Ishikawa (cell line): ENCODE data around the gene IGSF9.

ENCODE experiments used
- CEBPB ChIP-seq: IDR thresholded peaks from 2 replicates; pipeline ENCODE4 v1.6.1; 2012
- CREB1 ChIP-seq: IDR thresholded peaks from 2 replicates; pipeline ENCODE4 v1.6.1; 2012; ENCODE audit warnings: low read depth
- EGR1 ChIP-seq: IDR thresholded peaks from 2 replicates; pipeline ENCODE4 v1.6.1; 2012
- EP300 ChIP-seq: IDR thresholded peaks from 2 replicates; pipeline ENCODE4 v1.6.1; 2012; ENCODE audit warnings: borderline replicate concordance
- FOXM1 ChIP-seq: IDR thresholded peaks from 2 replicates; pipeline ENCODE4 v1.6.1; 2012; ENCODE audit warnings: low read depth, borderline replicate concordance
- NFIC ChIP-seq: IDR thresholded peaks from 2 replicates; pipeline ENCODE4 v1.6.1; 2012
- RAD21 ChIP-seq: IDR thresholded peaks from 2 replicates; pipeline ENCODE4 v1.6.1; 2012; ENCODE audit warnings: low read depth
- TAF1 ChIP-seq: IDR thresholded peaks from 2 replicates; pipeline ENCODE4 v1.6.1; 2012; ENCODE audit warnings: low read depth, mild to moderate bottlenecking
- TCF12 ChIP-seq: IDR thresholded peaks from 2 replicates; pipeline ENCODE4 v1.6.1; 2012; ENCODE audit warnings: low read depth
- TEAD4 ChIP-seq: IDR thresholded peaks from 2 replicates; pipeline ENCODE4 v1.6.1; 2012
- YY1 ChIP-seq: IDR thresholded peaks from 2 replicates; pipeline ENCODE4 v1.6.1; 2012; ENCODE audit warnings: low read depth
- ZBTB7A ChIP-seq: IDR thresholded peaks from 2 replicates; pipeline ENCODE4 v1.6.1; 2012; ENCODE audit warnings: low read depth
- TF ChIP-seq, protein P1 (sequence below): IDR thresholded peaks from 2 replicates; pipeline ENCODE4 v1.6.1; 2012
- TF ChIP-seq, protein P2 (sequence below): IDR thresholded peaks from 2 replicates; pipeline ENCODE4 v1.6.1; 2012
- TF ChIP-seq, protein P3 (sequence below): IDR thresholded peaks from 2 replicates; pipeline ENCODE4 v1.6.1; 2012; ENCODE audit warnings: low read depth, mild to moderate bottlenecking

Gene IGSF9

DNA sequence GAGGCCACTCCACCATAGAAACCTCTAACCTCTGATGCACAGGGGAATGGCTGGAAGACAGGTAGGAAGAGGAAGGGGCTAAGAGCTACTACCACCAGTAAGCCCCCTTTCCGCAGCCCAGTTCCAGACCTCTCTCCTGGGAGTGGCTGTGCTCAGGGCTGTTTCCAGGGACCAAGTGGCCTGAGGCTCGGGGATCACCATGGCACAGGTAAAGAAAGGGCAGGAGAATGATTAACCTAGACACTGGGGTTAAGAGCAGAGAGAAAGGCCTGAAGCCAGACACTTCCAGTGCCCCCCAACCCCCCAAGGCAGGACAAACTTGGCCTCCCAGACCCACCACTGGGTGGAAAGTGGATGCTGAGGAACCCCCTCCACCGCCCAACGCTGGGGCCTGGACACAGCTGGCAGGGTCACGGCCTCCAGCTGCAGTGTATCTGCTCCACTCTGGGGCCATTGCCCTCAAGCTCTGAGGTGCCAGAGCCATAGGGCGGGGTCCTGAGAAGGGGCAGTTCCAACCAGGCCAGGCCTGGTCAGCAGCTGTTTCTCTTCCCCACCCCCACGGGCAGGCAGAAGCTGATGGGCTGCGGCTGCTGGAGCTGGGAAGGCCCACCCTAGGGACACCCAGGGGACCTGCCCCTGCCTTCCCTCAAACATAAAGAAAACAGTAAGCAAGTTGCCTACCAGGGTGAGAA is 22.8 kb downstream of the IGSF9 start:
- TF ChIP-seq TEAD4 (no peak), NFIC (no peak), FOXM1 (no peak), CREB1 (no peak)
- TF ChIP-seq, protein P1, sequence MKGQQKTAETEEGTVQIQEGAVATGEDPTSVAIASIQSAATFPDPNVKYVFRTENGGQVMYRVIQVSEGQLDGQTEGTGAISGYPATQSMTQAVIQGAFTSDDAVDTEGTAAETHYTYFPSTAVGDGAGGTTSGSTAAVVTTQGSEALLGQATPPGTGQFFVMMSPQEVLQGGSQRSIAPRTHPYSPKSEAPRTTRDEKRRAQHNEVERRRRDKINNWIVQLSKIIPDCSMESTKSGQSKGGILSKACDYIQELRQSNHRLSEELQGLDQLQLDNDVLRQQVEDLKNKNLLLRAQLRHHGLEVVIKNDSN = no peak

DNA sequence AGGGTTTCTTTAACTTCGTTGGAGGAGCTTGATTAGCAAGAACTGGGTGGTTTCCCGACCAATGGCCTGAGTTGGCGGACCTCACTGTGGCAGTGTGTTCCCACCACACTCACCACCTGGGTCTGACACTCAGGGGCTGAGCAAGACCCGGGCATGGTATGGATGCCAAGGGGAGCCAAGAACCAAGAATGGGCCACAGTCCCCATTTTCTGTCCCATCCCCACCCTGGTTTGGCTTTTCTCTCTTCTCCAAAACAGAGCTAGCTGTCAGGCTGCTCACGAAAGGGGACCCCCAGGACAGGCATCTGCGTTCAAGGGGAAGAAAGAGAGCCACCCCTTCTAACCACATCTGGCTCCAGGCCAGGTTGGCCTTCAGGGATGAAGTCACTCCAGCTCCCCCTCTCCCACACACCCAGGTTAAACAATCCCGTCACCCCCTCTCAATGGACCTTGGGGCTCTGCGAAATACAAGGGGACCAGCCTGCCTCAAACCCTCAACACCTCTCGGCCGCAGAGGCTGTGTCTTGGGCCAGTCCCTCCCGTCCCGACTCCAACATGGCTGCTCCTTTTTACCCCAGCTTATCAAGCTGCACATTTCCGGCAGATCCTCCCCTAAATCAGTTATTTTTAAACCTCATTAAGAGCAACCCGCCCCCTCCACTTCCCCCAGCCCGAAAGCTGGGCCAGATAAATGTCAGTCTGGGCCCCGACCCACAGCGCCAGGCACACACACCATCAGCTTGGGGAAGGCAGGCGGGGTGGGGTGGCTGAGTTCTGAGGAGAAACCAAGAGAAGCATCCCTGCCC is 23.5 kb downstream of the IGSF9 start:
- peak; percentile 17; the same call in 1 of the 2 replicates for TF ChIP-seq NFIC
- no peak for TF ChIP-seq RAD21

DNA sequence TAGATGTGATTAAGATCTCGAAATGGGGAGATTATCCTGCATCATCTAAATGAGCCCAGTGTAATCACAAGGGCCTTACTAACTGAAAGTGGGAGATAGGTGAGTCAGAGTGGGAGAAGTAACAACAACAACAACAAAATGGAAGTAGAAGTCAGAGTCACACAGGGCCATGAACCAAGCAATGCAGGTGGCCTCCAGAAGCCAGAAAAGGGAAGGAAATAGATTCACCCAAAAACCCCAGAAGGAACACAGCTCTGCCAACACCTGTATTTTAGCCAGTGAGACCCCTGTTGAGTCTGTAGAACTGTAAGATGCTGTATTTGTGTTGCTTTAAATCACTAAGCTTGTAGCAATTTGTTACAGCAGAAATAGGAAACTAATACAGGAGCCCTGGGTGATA is 24.2 kb downstream of the IGSF9 start:
- TF ChIP-seq, protein P2, sequence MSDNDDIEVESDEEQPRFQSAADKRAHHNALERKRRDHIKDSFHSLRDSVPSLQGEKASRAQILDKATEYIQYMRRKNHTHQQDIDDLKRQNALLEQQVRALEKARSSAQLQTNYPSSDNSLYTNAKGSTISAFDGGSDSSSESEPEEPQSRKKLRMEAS = no peak
- TF ChIP-seq FOXM1 (no peak), EP300 (no peak), CREB1 (no peak), TAF1 (no peak), ZBTB7A (no peak), NFIC (no peak), RAD21 (no peak), CEBPB (no peak), TEAD4 (no peak), EGR1 (no peak), YY1 (no peak), TCF12 (no peak)
- TF ChIP-seq, protein P3, sequence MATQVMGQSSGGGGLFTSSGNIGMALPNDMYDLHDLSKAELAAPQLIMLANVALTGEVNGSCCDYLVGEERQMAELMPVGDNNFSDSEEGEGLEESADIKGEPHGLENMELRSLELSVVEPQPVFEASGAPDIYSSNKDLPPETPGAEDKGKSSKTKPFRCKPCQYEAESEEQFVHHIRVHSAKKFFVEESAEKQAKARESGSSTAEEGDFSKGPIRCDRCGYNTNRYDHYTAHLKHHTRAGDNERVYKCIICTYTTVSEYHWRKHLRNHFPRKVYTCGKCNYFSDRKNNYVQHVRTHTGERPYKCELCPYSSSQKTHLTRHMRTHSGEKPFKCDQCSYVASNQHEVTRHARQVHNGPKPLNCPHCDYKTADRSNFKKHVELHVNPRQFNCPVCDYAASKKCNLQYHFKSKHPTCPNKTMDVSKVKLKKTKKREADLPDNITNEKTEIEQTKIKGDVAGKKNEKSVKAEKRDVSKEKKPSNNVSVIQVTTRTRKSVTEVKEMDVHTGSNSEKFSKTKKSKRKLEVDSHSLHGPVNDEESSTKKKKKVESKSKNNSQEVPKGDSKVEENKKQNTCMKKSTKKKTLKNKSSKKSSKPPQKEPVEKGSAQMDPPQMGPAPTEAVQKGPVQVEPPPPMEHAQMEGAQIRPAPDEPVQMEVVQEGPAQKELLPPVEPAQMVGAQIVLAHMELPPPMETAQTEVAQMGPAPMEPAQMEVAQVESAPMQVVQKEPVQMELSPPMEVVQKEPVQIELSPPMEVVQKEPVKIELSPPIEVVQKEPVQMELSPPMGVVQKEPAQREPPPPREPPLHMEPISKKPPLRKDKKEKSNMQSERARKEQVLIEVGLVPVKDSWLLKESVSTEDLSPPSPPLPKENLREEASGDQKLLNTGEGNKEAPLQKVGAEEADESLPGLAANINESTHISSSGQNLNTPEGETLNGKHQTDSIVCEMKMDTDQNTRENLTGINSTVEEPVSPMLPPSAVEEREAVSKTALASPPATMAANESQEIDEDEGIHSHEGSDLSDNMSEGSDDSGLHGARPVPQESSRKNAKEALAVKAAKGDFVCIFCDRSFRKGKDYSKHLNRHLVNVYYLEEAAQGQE = no peak
- TF ChIP-seq, protein P1 = no peak

DNA sequence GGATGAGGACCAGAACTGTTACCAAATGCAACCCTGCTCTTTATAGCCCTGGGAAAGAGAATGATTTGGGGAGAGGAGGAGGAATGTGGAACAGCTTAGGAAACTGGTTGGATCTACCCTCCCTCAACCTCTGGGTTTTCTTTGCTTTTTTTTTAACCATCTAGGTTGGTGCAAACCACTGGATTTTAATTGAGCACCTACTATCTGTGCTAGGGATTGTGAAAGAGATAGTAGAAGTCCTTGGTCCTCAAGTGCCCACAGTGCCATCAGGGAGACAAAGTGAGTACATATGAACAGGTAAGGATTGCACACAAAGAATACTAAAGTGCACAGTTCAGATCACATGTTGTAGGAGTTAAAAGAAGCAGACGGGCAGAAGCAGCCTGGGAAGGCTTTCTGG is 24.8 kb downstream of the IGSF9 start:
- TF ChIP-seq, protein P2 = no peak

DNA sequence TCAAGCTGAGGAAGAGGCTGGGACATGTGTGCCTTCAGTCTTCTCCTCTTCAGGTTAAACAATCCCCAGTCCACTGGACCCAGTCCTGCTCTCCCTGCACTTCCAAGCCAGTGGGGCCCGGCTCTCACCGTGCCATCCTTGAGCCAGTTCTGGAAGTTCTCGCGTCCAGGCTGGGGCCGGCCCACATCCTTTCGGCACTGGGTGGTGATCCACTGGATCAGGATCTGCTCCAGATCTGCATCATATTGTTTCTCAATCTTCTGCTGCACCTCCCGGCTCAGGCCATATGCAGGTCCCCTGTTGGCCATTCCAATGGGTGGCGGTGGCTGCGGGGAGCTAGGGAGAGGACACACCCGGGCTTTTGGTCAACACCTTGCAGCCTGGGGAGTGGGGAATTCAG is 25.2 kb downstream of the IGSF9 start:
- TF ChIP-seq, protein P1 = no peak
- TF ChIP-seq YY1 = no peak
- TF ChIP-seq EP300 = no peak
- no peak for TF ChIP-seq TAF1

DNA sequence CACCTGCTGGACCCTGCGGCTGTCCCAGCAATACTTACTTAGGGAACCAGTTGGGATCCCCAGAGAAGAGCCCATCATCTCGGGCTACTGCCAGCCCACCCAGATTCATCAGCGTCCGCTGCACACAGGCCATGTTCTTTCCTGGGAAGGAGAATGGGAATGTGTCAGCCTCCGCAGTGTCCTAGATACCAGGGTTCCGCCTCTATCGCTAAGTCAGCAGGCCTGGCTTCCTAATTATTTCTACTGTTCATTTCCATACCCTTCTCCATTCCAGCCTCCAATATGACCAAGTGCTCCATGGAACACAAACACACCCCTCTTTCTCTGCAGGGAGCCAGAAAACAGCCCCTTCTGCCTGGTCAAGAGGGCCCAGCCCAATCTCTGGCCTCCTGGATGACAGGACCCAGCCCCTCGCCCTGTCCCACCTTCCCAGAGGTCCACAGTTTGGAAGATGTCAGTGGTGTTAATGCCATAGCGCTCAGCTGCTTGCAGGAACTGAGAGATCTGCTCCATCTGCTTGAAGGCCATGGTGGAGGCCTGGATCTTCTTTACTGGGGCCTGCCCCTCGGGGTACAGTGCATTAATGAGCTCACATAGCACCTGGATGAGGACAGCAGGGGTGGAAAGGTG is 26.1 kb downstream of the IGSF9 start:
- no peak for TF ChIP-seq EP300

DNA sequence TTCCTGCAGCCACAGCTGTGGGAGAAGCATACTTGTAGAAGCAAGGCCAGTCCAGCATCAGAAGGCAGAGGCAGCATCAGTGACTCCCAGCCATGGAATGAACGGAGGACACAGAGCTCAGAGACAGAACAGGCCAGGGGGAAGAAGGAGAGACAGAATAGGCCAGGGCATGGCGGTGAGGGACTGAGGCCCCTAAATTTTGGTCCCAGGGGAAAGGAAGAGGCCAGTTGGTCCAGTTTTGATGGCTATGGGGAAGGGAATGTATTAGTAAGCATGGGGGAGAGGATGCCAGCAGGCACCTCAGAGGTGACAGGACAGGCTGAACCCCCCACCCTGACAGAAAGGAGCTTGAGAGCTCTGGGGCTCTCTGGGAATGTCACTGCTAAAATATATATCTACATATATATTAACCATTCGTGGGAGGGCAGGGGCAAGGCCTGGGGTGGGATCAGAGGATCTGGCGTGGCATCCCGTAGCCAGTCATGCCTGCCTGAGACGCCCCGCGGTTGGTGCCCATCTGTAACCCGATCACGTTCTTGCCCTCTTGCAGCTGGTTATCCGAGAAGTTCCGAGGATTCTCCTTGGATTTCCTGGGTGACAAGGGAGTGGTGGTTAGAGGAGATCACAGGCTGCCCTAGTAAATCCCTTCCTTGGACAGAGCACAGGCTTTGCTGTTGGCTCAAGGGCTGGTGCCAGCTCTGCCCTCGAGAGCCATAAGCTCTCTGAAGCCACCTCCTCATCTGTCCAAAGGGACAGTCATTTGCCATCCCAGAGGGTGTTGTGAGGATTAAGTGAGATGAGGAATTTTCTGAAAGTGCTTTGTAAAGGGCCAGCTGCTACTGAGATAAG is 26.8 kb downstream of the IGSF9 start:
- TF ChIP-seq, protein P2 = no peak
- TF ChIP-seq EP300 (no peak), RAD21 (no peak)
- TF ChIP-seq, protein P1 = no peak
